ENCODE results near the gene ADAM12. TPM values are rescaled to one million over a fixed set of nuclear protein-coding genes. Genes with fewer than 3 reads are reported as not detected.
A peak's percentile ranks its signal among the peaks of the same experiment; 100 is the strongest.

ADAM12 gene
- total RNA-seq, 2 donors from 2014 or later = 15.2 to 36.6 TPM

- Mint-ChIP-seq H3K4me1 (peaks cover 8% of the 10 kb centered on the region), H3K27ac (no peak overlapping the region), H3K36me3 (ENCODE audit: low read depth) (no peaks in the 10 kb centered on the region), H3K27me3 (no peaks in the 10 kb centered on the region), H3K4me3 (no peak overlapping the region)
- DNase-seq = no peak
- no peaks in the 10 kb centered on the region for H3K9me3 ChIP-seq (ENCODE audit: control insufficient read depth, low read length, poor library complexity, severe bottlenecking)
- no peak for ATAC-seq
Measured at GRCh38 chr10:126046831-126047230, 341.4 kb downstream of the ADAM12 start.

GRCh38 chr10:126045861-126046260, 342.4 kb downstream of the ADAM12 start:
- ATAC-seq (no peak), DNase-seq (no peak)
- Mint-ChIP-seq H3K4me1 (peaks cover 12% of the 10 kb centered on the region), H3K27me3 (no peaks in the 10 kb centered on the region), H3K4me3 (no peak overlapping the region), H3K27ac (no peak overlapping the region), H3K36me3 (ENCODE audit: low read depth) (peaks cover 2% of the 10 kb centered on the region)
- no peaks in the 10 kb centered on the region for H3K9me3 ChIP-seq (ENCODE audit: control insufficient read depth, low read length, poor library complexity, severe bottlenecking)

- peak overlapping the region; percentile 94 for H3K27ac Mint-ChIP-seq
- H3K4me3 Mint-ChIP-seq = no peak overlapping the region
- DNase-seq = no peak
- no peaks in the 10 kb centered on the region for H3K27me3 Mint-ChIP-seq
- H3K4me1 Mint-ChIP-seq = peaks cover 13% of the 10 kb centered on the region
- no peaks in the 10 kb centered on the region for H3K9me3 ChIP-seq (ENCODE audit: control insufficient read depth, low read length, poor library complexity, severe bottlenecking)
- ATAC-seq = no peak
- H3K36me3 Mint-ChIP-seq (ENCODE audit: low read depth) = peaks cover 2% of the 10 kb centered on the region
Measured at GRCh38 chr10:126043389-126043788, 344.9 kb downstream of the ADAM12 start.

- H3K9me3 ChIP-seq (ENCODE audit: control insufficient read depth, low read length, poor library complexity, severe bottlenecking) = no peaks in the 10 kb centered on the region
- peaks cover 13% of the 10 kb centered on the region for H3K4me1 Mint-ChIP-seq
- H3K27ac Mint-ChIP-seq = peak overlapping the region; percentile 94
- no peak for ATAC-seq
- no peak overlapping the region for H3K4me3 Mint-ChIP-seq
- no peaks in the 10 kb centered on the region for H3K27me3 Mint-ChIP-seq
- DNase-seq = no peak
- H3K36me3 Mint-ChIP-seq (ENCODE audit: low read depth) = peaks cover 2% of the 10 kb centered on the region
Measured at GRCh38 chr10:126042906-126043305, 345.4 kb downstream of the ADAM12 start.

- ATAC-seq (no peak), DNase-seq (no peak)
- H3K9me3 ChIP-seq (ENCODE audit: control insufficient read depth, low read length, poor library complexity, severe bottlenecking) = no peaks in the 10 kb centered on the region
- Mint-ChIP-seq H3K36me3 (ENCODE audit: low read depth) (peaks cover 2% of the 10 kb centered on the region), H3K27ac (peak overlapping the region; percentile 94), H3K4me1 (peaks cover 13% of the 10 kb centered on the region), H3K4me3 (peak overlapping the region; percentile 63), H3K27me3 (no peaks in the 10 kb centered on the region)
Measured at GRCh38 chr10:126042354-126042753, 345.9 kb downstream of the ADAM12 start.

GRCh38 chr10:126041804-126042231, 346.5 kb downstream of the ADAM12 start:
- ATAC-seq (peak; percentile 94), DNase-seq (peak; percentile 52 to 78 (median 53))
- Mint-ChIP-seq H3K4me3 (peak overlapping the region; percentile 63), H3K27ac (peak overlapping the region; percentile 94), H3K4me1 (peaks cover 13% of the 10 kb centered on the region), H3K36me3 (ENCODE audit: low read depth) (peaks cover 2% of the 10 kb centered on the region), H3K27me3 (no peaks in the 10 kb centered on the region)
- H3K9me3 ChIP-seq (ENCODE audit: control insufficient read depth, low read length, poor library complexity, severe bottlenecking) = no peaks in the 10 kb centered on the region

- Mint-ChIP-seq H3K27ac (peak overlapping the region; percentile 94), H3K36me3 (ENCODE audit: low read depth) (peaks cover 2% of the 10 kb centered on the region), H3K4me1 (peaks cover 13% of the 10 kb centered on the region), H3K4me3 (no peak overlapping the region), H3K27me3 (no peaks in the 10 kb centered on the region)
- no peaks in the 10 kb centered on the region for H3K9me3 ChIP-seq (ENCODE audit: control insufficient read depth, low read length, poor library complexity, severe bottlenecking)
- DNase-seq (no peak), ATAC-seq (no peak)
Measured at GRCh38 chr10:126041117-126041516, 347.2 kb downstream of the ADAM12 start.

GRCh38 chr10:126037946-126038345, 350.3 kb downstream of the ADAM12 start:
- no peaks in the 10 kb centered on the region for H3K27me3 Mint-ChIP-seq
- H3K27ac Mint-ChIP-seq = peak overlapping the region; percentile 29
- ATAC-seq (no peak), DNase-seq (no peak)
- H3K36me3 Mint-ChIP-seq (ENCODE audit: low read depth) = peaks cover 2% of the 10 kb centered on the region
- no peaks in the 10 kb centered on the region for H3K9me3 ChIP-seq (ENCODE audit: control insufficient read depth, low read length, poor library complexity, severe bottlenecking)
- no peak overlapping the region for H3K4me3 Mint-ChIP-seq
- peaks cover 13% of the 10 kb centered on the region for H3K4me1 Mint-ChIP-seq

- H3K36me3 Mint-ChIP-seq (ENCODE audit: low read depth) = peaks cover 2% of the 10 kb centered on the region
Measured at GRCh38 chr10:126036515-126036914, 351.8 kb downstream of the ADAM12 start.

GRCh38 chr10:126034586-126034985, 353.7 kb downstream of the ADAM12 start:
- ATAC-seq (no peak), DNase-seq (no peak)
- Mint-ChIP-seq H3K36me3 (ENCODE audit: low read depth) (no peaks in the 10 kb centered on the region), H3K4me3 (no peak overlapping the region), H3K4me1 (no peaks in the 10 kb centered on the region), H3K27ac (no peak overlapping the region), H3K27me3 (no peaks in the 10 kb centered on the region)
- no peaks in the 10 kb centered on the region for H3K9me3 ChIP-seq (ENCODE audit: control insufficient read depth, low read length, poor library complexity, severe bottlenecking)

More at GRCh38 chr10:126036515-126036914, 351.8 kb downstream of the ADAM12 start:
- Mint-ChIP-seq H3K27me3 (no peaks in the 10 kb centered on the region), H3K4me1 (peaks cover 4% of the 10 kb centered on the region), H3K4me3 (no peak overlapping the region), H3K27ac (no peak overlapping the region)
- DNase-seq (no peak), ATAC-seq (no peak)
- no peaks in the 10 kb centered on the region for H3K9me3 ChIP-seq (ENCODE audit: control insufficient read depth, low read length, poor library complexity, severe bottlenecking)

GRCh38 chr10:126029999-126030398, 358.3 kb downstream of the ADAM12 start:
- H3K36me3 Mint-ChIP-seq (ENCODE audit: low read depth) = no peaks in the 10 kb centered on the region
- H3K4me3 Mint-ChIP-seq = no peak overlapping the region
- DNase-seq = no peak
- H3K27ac Mint-ChIP-seq = no peak overlapping the region
- H3K4me1 Mint-ChIP-seq = no peaks in the 10 kb centered on the region
- peaks cover 2% of the 10 kb centered on the region for H3K9me3 ChIP-seq (ENCODE audit: control insufficient read depth, low read length, poor library complexity, severe bottlenecking)
- no peaks in the 10 kb centered on the region for H3K27me3 Mint-ChIP-seq
- ATAC-seq = no peak

GRCh38 chr10:126027692-126028091, 360.6 kb downstream of the ADAM12 start:
- no peaks in the 10 kb centered on the region for H3K27me3 Mint-ChIP-seq
- ATAC-seq = no peak
- no peaks in the 10 kb centered on the region for H3K36me3 Mint-ChIP-seq (ENCODE audit: low read depth)
- H3K9me3 ChIP-seq (ENCODE audit: control insufficient read depth, low read length, poor library complexity, severe bottlenecking) = peaks cover 2% of the 10 kb centered on the region
- H3K4me3 Mint-ChIP-seq = no peak overlapping the region
- DNase-seq = no peak
- H3K27ac Mint-ChIP-seq = no peak overlapping the region
- no peaks in the 10 kb centered on the region for H3K4me1 Mint-ChIP-seq

GRCh38 chr10:126022841-126023240, 365.4 kb downstream of the ADAM12 start:
- Mint-ChIP-seq H3K27ac (no peak overlapping the region), H3K4me3 (no peak overlapping the region), H3K4me1 (no peaks in the 10 kb centered on the region), H3K36me3 (ENCODE audit: low read depth) (no peaks in the 10 kb centered on the region), H3K27me3 (peaks cover 11% of the 10 kb centered on the region)
- H3K9me3 ChIP-seq (ENCODE audit: control insufficient read depth, low read length, poor library complexity, severe bottlenecking) = peaks cover 1% of the 10 kb centered on the region
- ATAC-seq = no peak
- no peak for DNase-seq

GRCh38 chr10:126021833-126022500, 366.3 kb downstream of the ADAM12 start:
- DNase-seq = no peak
- no peak for ATAC-seq
- Mint-ChIP-seq H3K4me3 (no peak overlapping the region), H3K27me3 (peaks cover 15% of the 10 kb centered on the region), H3K4me1 (no peaks in the 10 kb centered on the region), H3K27ac (no peak overlapping the region), H3K36me3 (ENCODE audit: low read depth) (no peaks in the 10 kb centered on the region)
- H3K9me3 ChIP-seq (ENCODE audit: control insufficient read depth, low read length, poor library complexity, severe bottlenecking) = no peaks in the 10 kb centered on the region
